Stimulated activated CD4-positive, alpha-beta T cell treated with anti-CD3 and anti-CD28 coated beads, TNF-alpha, amount 100 ng/mL, for 24 hours (primary cell): ENCODE data around the gene HBZ.
"Not testable (repeated sequence)": the region's sequence is repeated elsewhere in the genome, so short reads cannot be mapped to it uniquely, and the experiment has no call there.

Experiments
- DNase-seq, 3 experiments: peaks; one replicate each; pipeline ENCODE4 v3.0.0-alpha.2; 2020; ENCODE audit warnings: low read depth in 3 of 3

HBZ gene

DNA sequence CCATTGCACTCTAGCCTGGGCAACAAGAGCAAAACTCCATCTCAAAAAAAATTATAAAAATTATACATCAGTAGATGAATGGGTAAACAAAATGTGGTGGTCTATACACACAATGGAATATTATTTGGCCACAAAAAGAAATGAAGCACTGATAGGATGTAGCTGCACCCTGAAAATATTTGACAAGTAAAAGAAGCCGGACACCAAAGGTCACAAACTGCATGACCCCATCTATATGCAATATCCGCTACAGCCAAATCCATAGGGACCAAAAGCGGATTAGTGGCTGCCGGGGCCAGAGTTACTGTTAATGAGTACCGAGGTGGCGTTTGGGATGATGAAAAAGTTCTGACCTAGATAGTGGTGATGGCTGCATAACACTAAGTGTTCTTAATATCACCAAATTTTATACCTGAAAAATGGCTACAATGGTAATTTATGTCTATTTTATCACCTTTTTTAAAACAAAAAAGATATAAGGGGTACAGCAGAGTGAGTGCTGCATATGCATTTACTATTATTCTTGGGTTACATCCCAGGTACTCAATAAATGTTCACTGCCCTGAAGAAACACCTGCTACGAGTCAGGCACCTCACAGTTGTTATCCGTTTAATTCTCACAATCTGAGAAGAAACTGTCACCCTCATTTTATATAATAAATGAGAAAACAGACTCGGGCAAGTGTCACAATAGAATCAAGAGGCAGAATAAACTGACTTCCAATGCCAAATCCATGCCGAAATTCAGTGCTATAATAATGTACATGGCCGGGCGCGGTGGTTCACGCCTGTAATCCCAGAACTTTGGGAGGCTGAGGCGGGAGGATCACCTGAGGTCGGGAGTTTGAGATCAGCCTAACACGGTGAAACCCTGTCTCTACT, 27.0 kb downstream of the HBZ start:
- DNase-seq = no peak

DNA sequence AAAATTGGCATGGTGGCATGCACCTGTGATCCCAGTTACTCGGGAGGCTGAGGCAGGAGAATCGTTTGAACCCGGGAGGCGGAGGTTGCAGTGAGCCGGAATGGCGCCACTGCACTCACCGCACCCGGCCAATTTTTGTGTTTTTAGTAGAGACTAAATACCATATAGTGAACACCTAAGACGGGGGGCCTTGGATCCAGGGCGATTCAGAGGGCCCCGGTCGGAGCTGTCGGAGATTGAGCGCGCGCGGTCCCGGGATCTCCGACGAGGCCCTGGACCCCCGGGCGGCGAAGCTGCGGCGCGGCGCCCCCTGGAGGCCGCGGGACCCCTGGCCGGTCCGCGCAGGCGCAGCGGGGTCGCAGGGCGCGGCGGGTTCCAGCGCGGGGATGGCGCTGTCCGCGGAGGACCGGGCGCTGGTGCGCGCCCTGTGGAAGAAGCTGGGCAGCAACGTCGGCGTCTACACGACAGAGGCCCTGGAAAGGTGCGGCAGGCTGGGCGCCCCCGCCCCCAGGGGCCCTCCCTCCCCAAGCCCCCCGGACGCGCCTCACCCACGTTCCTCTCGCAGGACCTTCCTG, 27.7 kb downstream of the HBZ start, which contains the start of gene HBQ1:
TSS of gene HBQ1 (plus strand) at position 359 of the 575 bp plus-strand sequence. CDS start at position 387, 28 bp downstream.
- peak in 1 of 3 experiments; percentile 38 for DNase-seq

DNA sequence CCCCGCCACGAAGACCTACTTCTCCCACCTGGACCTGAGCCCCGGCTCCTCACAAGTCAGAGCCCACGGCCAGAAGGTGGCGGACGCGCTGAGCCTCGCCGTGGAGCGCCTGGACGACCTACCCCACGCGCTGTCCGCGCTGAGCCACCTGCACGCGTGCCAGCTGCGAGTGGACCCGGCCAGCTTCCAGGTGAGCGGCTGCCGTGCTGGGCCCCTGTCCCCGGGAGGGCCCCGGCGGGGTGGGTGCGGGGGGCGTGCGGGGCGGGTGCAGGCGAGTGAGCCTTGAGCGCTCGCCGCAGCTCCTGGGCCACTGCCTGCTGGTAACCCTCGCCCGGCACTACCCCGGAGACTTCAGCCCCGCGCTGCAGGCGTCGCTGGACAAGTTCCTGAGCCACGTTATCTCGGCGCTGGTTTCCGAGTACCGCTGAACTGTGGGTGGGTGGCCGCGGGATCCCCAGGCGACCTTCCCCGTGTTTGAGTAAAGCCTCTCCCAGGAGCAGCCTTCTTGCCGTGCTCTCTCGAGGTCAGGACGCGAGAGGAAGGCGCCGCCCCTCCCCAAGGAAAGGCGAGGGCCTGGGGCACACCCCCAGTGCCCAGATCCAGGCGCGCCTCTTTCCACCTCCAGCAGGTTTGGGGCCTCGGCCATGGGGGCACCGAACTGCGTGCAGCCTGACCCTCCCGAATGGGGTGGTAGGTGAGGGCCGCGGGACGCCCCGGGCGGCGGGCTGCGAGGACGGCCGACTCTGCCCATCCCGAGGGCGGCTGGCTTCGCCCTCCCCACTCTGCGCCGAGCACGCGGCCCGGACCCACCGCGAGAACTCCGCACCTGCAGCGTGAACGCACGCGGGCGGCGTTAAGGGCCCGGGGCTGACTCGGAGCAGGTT, 28.5 kb downstream of the HBZ start:
- DNase-seq = peak; percentile 68 to 85 (median 76)

DNA sequence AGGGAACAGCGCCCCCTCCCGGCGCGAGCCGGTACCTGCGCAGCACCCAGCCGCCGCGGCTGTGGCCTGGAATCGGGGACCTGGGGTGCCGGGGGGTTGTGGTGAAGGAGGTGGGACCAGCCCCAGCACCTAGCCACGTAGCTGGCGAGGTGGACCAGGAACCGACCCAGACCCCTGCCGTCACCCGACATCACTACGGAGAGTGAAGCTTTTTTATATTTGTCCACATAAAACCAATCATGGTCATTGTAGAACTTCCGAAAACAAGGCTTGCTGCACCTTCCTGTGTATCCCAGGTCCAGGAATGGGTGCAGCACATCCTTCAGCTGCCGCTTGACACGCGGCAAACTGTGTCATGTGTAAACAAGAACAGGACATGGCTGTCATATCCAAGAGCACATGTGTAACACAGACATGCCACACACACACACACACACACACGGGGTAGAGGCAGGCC, 29.1 kb downstream of the HBZ start:
- no peak for DNase-seq

DNA sequence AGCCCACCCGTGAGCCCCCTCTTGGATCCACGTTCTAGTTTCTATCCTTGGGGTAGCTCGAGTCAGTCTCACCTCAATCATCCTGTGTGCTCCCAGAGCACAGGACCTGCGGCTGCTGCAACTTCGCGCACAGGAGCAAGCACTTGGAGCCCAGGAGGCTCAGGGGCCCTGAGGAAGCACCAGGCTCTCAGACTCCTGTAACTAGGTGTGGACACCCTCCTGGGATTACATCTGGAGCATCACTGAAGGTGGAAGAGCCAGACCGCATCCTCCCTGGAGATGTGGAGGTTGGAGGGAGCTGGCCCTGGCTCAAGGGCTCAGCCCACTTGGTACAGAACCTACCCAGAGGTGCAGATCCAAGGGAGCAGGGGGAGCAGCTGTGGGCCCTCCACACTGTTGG, 30.6 kb downstream of the HBZ start:
- no peak for DNase-seq

DNA sequence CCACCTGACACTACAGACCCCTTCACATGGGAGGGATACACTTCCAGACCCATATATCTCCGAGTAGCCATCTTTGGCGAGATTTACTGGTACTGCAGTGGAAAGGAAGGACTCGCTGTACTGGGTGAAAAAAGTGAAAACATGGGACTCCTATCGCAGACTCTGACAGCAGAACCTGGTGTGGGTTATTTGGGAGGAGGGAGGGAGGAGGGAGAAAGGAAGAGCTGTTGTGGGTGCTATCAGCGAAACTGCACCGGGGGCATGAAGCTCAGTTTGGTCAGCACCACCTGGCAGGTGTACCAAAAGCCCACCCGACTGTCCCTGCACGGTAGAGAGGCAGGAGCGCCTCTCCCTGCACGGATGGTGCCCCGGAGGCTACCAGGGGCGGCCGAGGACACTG, 32.8 kb downstream of the HBZ start:
- no peak for DNase-seq

DNA sequence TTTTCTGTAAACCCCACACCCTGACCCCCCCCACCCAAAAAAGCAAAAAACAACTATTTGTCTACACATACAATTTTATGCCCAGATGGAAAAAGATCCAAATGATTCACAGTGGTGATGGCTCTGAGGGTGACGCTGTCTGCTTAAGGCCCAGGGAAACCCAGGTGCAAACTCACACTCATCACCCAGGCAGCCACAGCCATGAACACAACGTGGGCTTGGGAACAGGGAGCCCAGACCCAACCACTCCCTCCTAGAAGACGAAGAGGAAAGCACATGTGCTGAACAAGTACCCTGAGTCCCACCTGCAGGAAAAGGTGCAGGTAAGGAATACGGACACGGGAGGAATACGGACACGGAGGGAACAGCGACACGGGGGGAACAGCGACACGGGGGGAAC, 33.2 kb downstream of the HBZ start:
- DNase-seq = no peak

DNA sequence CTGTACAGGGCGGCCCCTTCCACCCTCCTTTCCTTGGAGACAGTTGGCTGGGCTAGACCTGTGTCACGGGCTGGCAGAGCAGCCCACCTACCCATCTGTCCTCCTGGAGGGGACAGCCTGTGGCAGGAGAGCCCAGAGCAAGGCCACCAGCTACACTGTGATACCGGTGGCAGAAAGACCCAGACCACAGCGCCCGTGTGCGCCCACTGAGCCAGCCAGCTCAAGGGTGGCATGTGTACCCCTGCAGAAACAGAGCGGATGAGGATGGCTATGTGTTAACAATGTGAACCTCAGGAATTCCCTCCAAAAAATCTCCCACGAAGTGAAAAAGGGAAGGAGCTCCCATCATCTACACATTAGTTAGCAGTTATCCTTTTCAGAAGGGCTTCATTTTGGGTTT, 34.9 kb downstream of the HBZ start:
- DNase-seq = no peak

DNA sequence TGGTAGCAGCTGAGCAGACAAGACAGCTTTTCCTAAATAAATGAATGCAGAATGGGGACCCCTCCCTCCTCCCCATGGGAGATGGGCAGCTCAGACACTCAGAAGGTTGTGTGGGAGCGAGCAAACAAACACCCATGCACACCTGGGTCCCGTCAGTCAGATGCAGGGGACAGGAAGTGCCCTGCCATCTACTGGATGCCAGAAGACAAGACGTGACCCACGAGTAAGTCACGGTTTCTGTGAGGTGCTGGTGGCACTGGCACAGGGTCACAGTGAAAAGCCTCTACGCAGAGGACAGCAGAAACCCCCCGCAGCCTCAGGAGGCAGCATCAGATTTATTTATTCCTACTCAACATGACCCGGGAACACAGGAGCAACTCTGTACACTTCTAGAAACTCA, 36.2 kb downstream of the HBZ start:
- no peak for DNase-seq

DNA sequence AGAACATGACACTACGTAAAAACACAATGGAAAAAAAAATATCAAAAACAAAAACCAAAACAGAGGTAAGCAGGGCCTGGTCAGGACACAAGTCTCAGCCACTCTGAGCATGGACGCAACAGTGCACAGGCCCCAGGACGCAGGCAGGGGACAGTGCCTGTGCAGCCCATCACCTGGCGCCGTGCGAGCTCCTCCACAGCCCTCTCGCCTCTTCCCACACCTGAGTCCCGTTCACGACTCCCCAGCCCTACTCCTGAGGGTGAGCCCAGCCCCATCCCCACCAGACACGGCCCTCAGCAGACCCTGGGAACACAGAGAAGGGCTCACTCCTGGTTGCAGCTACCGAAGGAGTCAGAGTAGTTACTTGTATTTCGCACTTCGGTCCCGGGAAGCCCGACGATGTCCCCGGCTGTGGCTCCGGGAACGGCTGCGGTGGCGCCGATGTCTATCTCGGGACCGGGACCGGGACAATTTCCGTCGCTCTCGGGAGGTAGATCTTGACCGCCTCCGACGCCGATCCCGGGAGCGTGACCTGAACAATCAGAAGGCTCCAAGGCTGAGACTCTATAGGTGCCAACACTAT, 37.3 kb downstream of the HBZ start:
- no peak for DNase-seq

DNA sequence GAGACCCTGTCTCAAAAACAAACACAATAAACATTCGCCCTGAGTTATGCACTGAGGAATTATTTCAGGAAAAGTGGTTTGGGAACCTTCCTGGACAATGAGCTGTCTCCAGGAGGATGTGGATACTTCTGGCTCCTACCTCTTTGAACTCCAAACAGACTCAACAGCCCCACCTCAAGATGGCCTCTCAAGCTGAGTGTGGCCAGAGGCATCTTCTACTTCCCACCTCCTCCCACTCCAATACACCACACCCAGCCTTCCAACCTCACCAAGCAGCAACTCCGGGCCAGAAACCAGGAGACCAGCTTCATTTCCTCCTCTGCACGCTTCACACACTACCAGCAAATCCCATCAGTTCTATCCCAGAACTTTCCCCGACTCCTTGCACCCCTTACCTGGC, 39.4 kb downstream of the HBZ start:
- no peak for DNase-seq

DNA sequence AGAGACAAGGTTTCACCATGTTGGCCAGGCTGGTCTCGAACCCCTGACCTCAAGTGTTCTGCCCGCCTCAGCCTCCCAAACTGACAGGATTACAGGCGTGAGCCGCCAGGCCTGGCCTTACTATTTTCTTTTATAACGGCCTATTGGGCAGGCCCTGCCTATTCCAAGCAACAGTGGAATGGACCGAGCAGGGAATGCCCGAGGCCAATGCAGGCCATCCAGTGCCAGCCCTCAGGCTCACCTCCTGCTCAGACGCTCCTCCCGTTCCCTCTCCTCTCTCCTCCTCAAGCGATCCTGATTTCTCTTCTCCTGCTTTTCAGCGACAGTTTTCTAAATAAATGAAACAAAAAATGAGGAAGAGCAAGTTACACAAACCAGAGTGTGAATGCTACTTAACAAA, 40.2 kb downstream of the HBZ start:
- no peak for DNase-seq

DNA sequence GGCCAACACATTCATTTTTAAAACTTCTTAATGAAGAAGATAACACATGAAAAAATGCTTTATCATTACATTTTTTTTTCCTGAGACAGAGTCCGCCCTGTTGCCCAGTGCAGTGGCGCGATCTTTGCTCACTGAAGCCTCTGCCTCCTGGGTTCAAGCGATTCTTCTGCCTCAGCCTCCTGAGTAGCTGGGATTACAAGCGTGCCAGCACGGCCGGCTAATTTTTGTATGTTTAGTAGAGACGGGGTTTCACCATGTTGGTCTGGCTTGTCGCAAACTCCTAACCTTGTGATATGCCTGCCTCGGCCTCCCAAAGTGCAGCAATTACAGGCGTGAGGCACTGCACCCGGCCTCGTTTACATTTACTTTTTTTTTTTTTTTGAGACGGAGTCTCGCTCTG, 41.0 kb downstream of the HBZ start:
- DNase-seq = no peak

DNA sequence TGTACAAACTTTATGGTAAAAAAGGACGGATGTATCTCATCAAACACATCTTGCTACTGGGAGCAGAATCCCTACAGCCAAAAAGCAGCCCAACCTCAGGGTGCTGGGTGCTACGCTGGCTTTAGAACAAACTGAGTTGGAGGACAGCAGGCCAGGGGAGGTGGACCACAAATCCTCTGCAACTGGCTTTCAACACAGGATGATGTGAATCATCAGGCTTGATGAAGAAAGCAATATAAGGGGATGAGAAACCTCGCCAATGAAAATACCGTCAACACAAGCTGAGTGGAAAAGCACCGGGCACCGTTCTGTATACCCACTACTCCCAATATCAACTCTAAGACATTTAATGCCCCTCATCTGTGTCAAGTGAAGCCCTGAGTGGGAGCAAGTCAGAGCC, 42.1 kb downstream of the HBZ start:
- no peak for DNase-seq

DNA sequence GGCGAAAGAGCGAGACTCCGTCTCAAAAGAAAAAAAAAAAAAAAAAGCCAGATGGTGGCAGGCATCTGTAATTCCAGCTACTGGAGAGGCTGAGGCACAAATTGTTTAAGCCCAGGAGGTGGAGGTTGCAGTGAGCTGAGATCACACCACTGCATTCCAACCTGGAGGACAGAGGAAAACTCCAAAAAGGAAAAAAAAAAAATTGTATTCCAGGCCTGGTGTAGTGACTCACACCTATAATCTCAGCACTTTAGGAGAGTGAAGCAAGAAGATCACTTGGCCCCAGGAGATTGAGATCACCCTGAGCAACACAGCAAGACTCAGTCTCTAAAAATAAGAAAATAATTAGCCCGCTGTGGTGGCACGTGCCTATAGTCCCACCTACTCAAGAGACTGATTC, 47.9 kb downstream of the HBZ start:
- no peak for DNase-seq

DNA sequence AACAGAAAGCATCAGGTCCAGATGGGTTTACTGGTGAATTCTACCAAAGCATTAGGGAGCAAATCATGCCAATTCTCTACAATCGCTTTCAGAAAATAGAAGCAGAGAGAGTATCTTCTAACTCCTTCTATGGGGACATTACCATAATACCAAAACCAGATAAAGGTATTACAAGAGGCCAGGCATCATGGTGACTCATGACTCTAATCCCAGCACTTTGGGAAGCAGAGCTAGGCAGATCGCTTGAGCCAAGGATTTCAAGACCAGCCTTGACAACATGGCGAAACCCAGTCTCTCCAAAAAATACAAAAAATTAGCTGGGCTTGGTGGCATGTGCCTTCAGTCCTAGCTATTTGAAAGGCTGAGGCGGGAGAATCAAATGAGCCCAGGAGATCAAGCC, 50.8 kb downstream of the HBZ start:
- no peak for DNase-seq

DNA sequence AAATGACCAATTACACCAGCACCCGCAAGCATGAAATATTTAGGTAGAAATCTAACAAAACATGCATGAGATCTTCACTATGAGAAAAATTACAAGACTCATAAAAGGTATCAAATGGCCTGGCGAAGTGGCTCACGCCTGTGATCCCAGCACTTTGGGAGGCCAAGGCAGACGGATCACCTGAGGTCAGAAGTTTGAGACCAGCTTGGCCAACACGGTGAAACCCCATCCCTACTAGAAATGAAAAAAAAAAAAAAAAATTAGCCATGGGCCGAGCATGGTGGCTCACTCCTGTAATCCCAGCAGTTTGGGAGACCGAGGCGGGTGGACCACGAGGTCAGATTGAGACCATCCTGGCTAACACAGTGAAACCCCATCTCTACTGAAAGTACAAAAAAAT, 51.6 kb downstream of the HBZ start:
- DNase-seq = not testable (repeated sequence)
